IPS-18c (cell line): ENCODE data around the gene ARHGAP8.

Experiments
- H3K4me3 ChIP-seq: 2 replicates; pipeline ENCODE4 v1.7.0; 2013; ENCODE audit warnings: low read depth, mild to moderate bottlenecking, low read length, moderate library complexity; ENCODE audit not compliant: insufficient read depth
- H3K9me3 ChIP-seq: one replicate; pipeline ENCODE4 v1.6.1; 2013; ENCODE audit warnings: mild to moderate bottlenecking, low read length, moderate library complexity; ENCODE audit not compliant: control insufficient read depth, insufficient read depth

Gene ARHGAP8

GRCh38 chr22:44804327-44804726 lies 52.0 kb downstream of the ARHGAP8 start:
- Histone ChIP-seq H3K9me3 (no peaks in the 10 kb centered on the region), H3K4me3 (no peak overlapping the region)

GRCh38 chr22:44805711-44806110 lies 53.3 kb downstream of the ARHGAP8 start:
- Histone ChIP-seq H3K4me3 (no peak overlapping the region), H3K9me3 (no peaks in the 10 kb centered on the region)

- Histone ChIP-seq H3K4me3 (no peak overlapping the region), H3K9me3 (no peaks in the 10 kb centered on the region)
These were observed 54.9 kb downstream of the ARHGAP8 start for GRCh38 chr22:44807232-44807631.

- H3K9me3 ChIP-seq, result no peaks in the 10 kb centered on the region
- no peak overlapping the region for H3K4me3 ChIP-seq
These were observed 55.7 kb downstream of the ARHGAP8 start for GRCh38 chr22:44807915-44808690.

- Histone ChIP-seq H3K9me3 (no peaks in the 10 kb centered on the region), H3K4me3 (no peak overlapping the region)
These were observed 57.1 kb downstream of the ARHGAP8 start for GRCh38 chr22:44809456-44809855.

- no peak overlapping the region for H3K4me3 ChIP-seq
- peaks cover 2% of the 10 kb centered on the region for H3K9me3 ChIP-seq
These were observed 58.8 kb downstream of the ARHGAP8 start for GRCh38 chr22:44811141-44811540.

- Histone ChIP-seq H3K4me3 (no peak overlapping the region), H3K9me3 (peaks cover 2% of the 10 kb centered on the region)
These were observed 61.0 kb downstream of the ARHGAP8 start for GRCh38 chr22:44813416-44813815.

- H3K4me3 ChIP-seq, result no peak overlapping the region
- H3K9me3 ChIP-seq, result peaks cover 2% of the 10 kb centered on the region
These were observed 62.1 kb downstream of the ARHGAP8 start for GRCh38 chr22:44814266-44815098.

GRCh38 chr22:44815099-44816070 lies 63.0 kb downstream of the ARHGAP8 start:
- Histone ChIP-seq H3K9me3 (peaks cover 2% of the 10 kb centered on the region), H3K4me3 (no peak overlapping the region)

GRCh38 chr22:44816141-44816540 lies 63.8 kb downstream of the ARHGAP8 start:
- Histone ChIP-seq H3K4me3 (no peak overlapping the region), H3K9me3 (peaks cover 2% of the 10 kb centered on the region)

GRCh38 chr22:44818727-44819126 lies 66.4 kb downstream of the ARHGAP8 start:
- no peak overlapping the region for H3K4me3 ChIP-seq
- peaks cover 2% of the 10 kb centered on the region for H3K9me3 ChIP-seq

GRCh38 chr22:44819966-44820631 lies 67.7 kb downstream of the ARHGAP8 start:
- H3K4me3 ChIP-seq, result no peak overlapping the region
- H3K9me3 ChIP-seq, result peaks cover 1% of the 10 kb centered on the region

- Histone ChIP-seq H3K9me3 (no peaks in the 10 kb centered on the region), H3K4me3 (no peak overlapping the region)
These were observed 69.5 kb downstream of the ARHGAP8 start for GRCh38 chr22:44821741-44822475.

- no peak overlapping the region for H3K4me3 ChIP-seq
- H3K9me3 ChIP-seq, result no peaks in the 10 kb centered on the region
These were observed 70.2 kb downstream of the ARHGAP8 start for GRCh38 chr22:44822534-44822933.

- H3K4me3 ChIP-seq, result no peak overlapping the region
- no peaks in the 10 kb centered on the region for H3K9me3 ChIP-seq
These were observed 71.0 kb downstream of the ARHGAP8 start for GRCh38 chr22:44823396-44823795.

- H3K9me3 ChIP-seq, result no peaks in the 10 kb centered on the region
- H3K4me3 ChIP-seq, result no peak overlapping the region
These were observed 71.4 kb downstream of the ARHGAP8 start for GRCh38 chr22:44823806-44824205.
